GM12878 (cell line): ENCODE data around the gene AP4S1. TPM values are rescaled to one million over a fixed set of nuclear protein-coding genes. Genes with fewer than 3 reads are reported as not detected.

Experiments
- ATAC-seq: fragments of 200-7000 bp; cut with Tn5 transposase; 3 replicates; pipeline ENCODE4 v1.9.1; 2020; ENCODE audit warnings: mild to moderate bottlenecking, moderate library complexity
- BruUV-seq: library from RNA; stranded (reverse); fragments of 400-500 nt; replicated peaks from 2 replicates; lab custom pipeline; 2021; lab: Mats Ljungman, UMichigan
- CTCF ChIA-PET: fragments of 300-600 bp; sonication (Branson Sonifier 250); formaldehyde crosslinking; extraction: SDS; loops from one replicate; lab custom pipeline; 2021; ENCODE audit warnings: inconsistent platforms; lab: Yijun Ruan, JAX
- POLR2A ChIA-PET: fragments of 350-600 bp; formaldehyde crosslinking; extraction: SDS; loops from one replicate; lab custom pipeline; 2021; ENCODE audit warnings: inconsistent platforms; lab: Charles Lee
- RAD21 ChIA-PET: fragments of 300-600 bp; sonication (Branson Sonifier 250); formaldehyde crosslinking; loops from one replicate; lab custom pipeline; 2023; ENCODE audit warnings: antibody characterized with exemption; ENCODE audit not compliant: unreplicated experiment; lab: Charles Lee
- SMC1A ChIA-PET: fragments of 300-600 bp; sonication (Branson Sonifier 250); formaldehyde crosslinking; loops from one replicate; lab custom pipeline; 2023; ENCODE audit not compliant: unreplicated experiment, uncharacterized antibody; lab: Charles Lee
- DNase-seq: peaks from one replicate; pipeline ENCODE4 v3.0.0-alpha.2; 2011; ENCODE audit warnings: low read depth, low spot score
- FAIRE-seq: peaks from 3 replicates; lab custom pipeline; 2011; peaks lifted over from hg19 to GRCh38; lab: Jason Lieb, UNC
- H2AFZ ChIP-seq: 2 replicates; pipeline ENCODE4 v1.6.0; 2011; ENCODE audit warnings: low read depth, low read length, control low read depth; ENCODE audit not compliant: control insufficient read depth
- H3K27ac ChIP-seq: 2 replicates; pipeline ENCODE4 v1.5.1; 2011; ENCODE audit warnings: control low read depth; ENCODE audit not compliant: control insufficient read depth, insufficient read depth
- H3K27me3 ChIP-seq, 2 experiments: replicated peaks in 1 of 2; 2 replicates each; pipeline versions ENCODE4 v1.6.0 to v1.6.1; 2011; ENCODE audit warnings: low read length in 1 of 2; ENCODE audit not compliant: control insufficient read depth in 2 of 2, insufficient read depth in 2 of 2
- H3K36me3 ChIP-seq, 2 experiments: 2 replicates each; pipeline ENCODE4 v1.5.1; 2011; ENCODE audit warnings: low read length in 1 of 2; ENCODE audit not compliant: control insufficient read depth in 2 of 2, insufficient read depth in 2 of 2
- H3K4me1 ChIP-seq: 2 replicates; pipeline ENCODE4 v1.6.1; 2011; ENCODE audit warnings: mild to moderate bottlenecking, low read length, moderate library complexity, mixed read lengths; ENCODE audit not compliant: control insufficient read depth, insufficient read depth
- H3K4me2 ChIP-seq: 2 replicates; pipeline ENCODE4 v1.6.0; 2011; ENCODE audit warnings: control low read depth; ENCODE audit not compliant: control insufficient read depth, insufficient read depth
- H3K4me3 ChIP-seq: fragments of 200-600 bp; sonication (generic); 2 replicates; pipeline ENCODE4 v1.5.1; 2016
- H3K79me2 ChIP-seq: 2 replicates; pipeline ENCODE4 v1.6.0; 2011; ENCODE audit warnings: low read length; ENCODE audit not compliant: control insufficient read depth, insufficient read depth
- H3K9ac ChIP-seq: 2 replicates; pipeline ENCODE4 v1.8.0; 2011; ENCODE audit warnings: low read length, control low read depth, mixed read lengths; ENCODE audit not compliant: control insufficient read depth, insufficient read depth
- H3K9me3 ChIP-seq: replicated peaks from 3 replicates; pipeline ENCODE4 v1.5.1; 2011; ENCODE audit warnings: mild to moderate bottlenecking, low read length; ENCODE audit not compliant: control insufficient read depth, insufficient read depth
- H4K20me1 ChIP-seq: 2 replicates; pipeline ENCODE4 v1.6.0; 2011; ENCODE audit not compliant: control insufficient read depth, insufficient read depth
- BCL3 ChIP-seq: IDR thresholded peaks from 2 replicates; pipeline ENCODE4 v1.6.1; 2011; ENCODE audit warnings: borderline replicate concordance, low read depth, mild to moderate bottlenecking, moderate library complexity, low read length; ENCODE audit not compliant: insufficient read depth, poor library complexity, severe bottlenecking
- E2F4 ChIP-seq: IDR thresholded peaks from 2 replicates; pipeline ENCODE4 v1.6.1; 2012; ENCODE audit warnings: low read depth, low read length, improper control_type of control experiment
- NFYA ChIP-seq: IDR thresholded peaks from 2 replicates; pipeline ENCODE4 v1.6.1; 2011; ENCODE audit warnings: low read depth, mild to moderate bottlenecking, low read length, improper control_type of control experiment, borderline replicate concordance
- REST ChIP-seq: IDR thresholded peaks from 2 replicates; pipeline ENCODE4 v1.6.1; 2012; ENCODE audit warnings: mild to moderate bottlenecking, low read depth, low read length
- WGBS: methylation state at CpG from one replicate; pipeline ENCODE4 v1.1.6; 2016; ENCODE audit warnings: low lambda C conversion rate; ENCODE audit not compliant: insufficient replicate concordance, insufficient coverage; ENCODE audit errors: missing lambda C conversion rate; 5-methylcytosine and 5-hydroxymethylcytosine counted together
- in situ Hi-C: fragments of 300-500 bp; cut with MboI; formaldehyde crosslinking; loops from 9 replicates; pipeline ENCODE4 v1.14.3; 2018; ENCODE audit warnings: mixed read lengths
- intact Hi-C: fragments of 100-400 bp; cut with micrococcal nuclease; formaldehyde crosslinking; loops from one replicate; pipeline ENCODE4 v1.14.2; 2022; ENCODE audit not compliant: unreplicated experiment
- polyA plus RNA-seq, 11 experiments: library from polyadenylated mRNA; depleted of rRNA in 4 of 11; unstranded in 6 of 11; stranded (reverse) in 5 of 11; fragments of >200 nt; fragmentation: Nextera tagmentation in 4 of 11; fragmentation: Illumina TruSeq in 1 of 11; extraction: Ambion mirVana in 4 of 11; extraction: Trizol in 1 of 11; gene quantifications; 1 replicate in 1 of 11; 2 replicates in 10 of 11; pipeline versions ENCODE4 v1.2.1 to v1.2.3, GENCODE V29; 2011 to 2016; ENCODE audit warnings: inconsistent platforms in 2 of 11, missing spikeins in 2 of 11, low read depth in 1 of 11
- total RNA-seq, 4 experiments: library from RNA; depleted of rRNA in 3 of 4; stranded (reverse); fragments of >200 nt in 3 of 4; fragmentation: Illumina TruSeq in 1 of 4; extraction: Trizol in 1 of 4; gene quantifications; 2 replicates each; pipeline versions ENCODE4 v1.2.1 to v1.2.3, GENCODE V29; 2013 to 2021

AP4S1 gene
- total and polyA plus RNA-seq, 10 of the 15 experiments (the other 5 are each of a cell fraction or from before 2014, with no cell fraction given) = 3.6 to 9.0 (median 5.7) TPM

- no peak for DNase-seq
- H3K27me3 ChIP-seq = no peaks in the 10 kb centered on the region
- CTCF ChIA-PET = interaction anchor here (1.3 to 1.5 kb wide), 3 partner anchors 9 to 107 kb away, joined by 3 to 4 read pairs (median 3); no protein-coding TSS in a partner anchor
- in situ Hi-C loops = loop anchor here (5.0 kb wide), 1 partner anchor 98 kb away; no protein-coding TSS in a partner anchor
- H3K79me2 ChIP-seq = peaks cover 27% of the 10 kb centered on the region
- no peak for FAIRE-seq
- 88% methylated on average over 2 of the region's 2 CpGs for WGBS
- intact Hi-C loops = no loop called here
- H3K4me3 ChIP-seq = no peak overlapping the region
- no peak for TF ChIP-seq BCL3
- no peak for TF ChIP-seq E2F4
- no peak for TF ChIP-seq REST
- no peak for TF ChIP-seq NFYA
- TF ChIP-seq, all 136 proteins: peak for 0
- Histone ChIP-seq H3K9me3 (no peaks in the 10 kb centered on the region; the same call in 1 of the 3 replicates), H3K27ac (no peak overlapping the region), H3K9ac (no peak overlapping the region), H3K36me3 (no peaks in the 10 kb centered on the region), H3K4me1 (0 out of 2 replicates have a peak, but pooled peaks cover 3% of the 10 kb centered on the region), H3K4me2 (no peak overlapping the region), H4K20me1 (no peaks in the 10 kb centered on the region), H2AFZ (no peak overlapping the region)
- no TSS peak for BruUV-seq
- ChIA-PET RAD21 (no interaction called here), SMC1A (interaction anchor here (0.8 to 2.2 kb wide), 6 partner anchors 11 to 99 kb away, joined by 3 to 5 read pairs (median 3); no protein-coding TSS in a partner anchor), POLR2A (no interaction called here)
- ATAC-seq = no peak
These were observed 41.6 kb upstream of the AP4S1 start for GRCh38 chr14:30983858-30984257.
